Fibroblast of the conjunctiva (primary cell): ENCODE results near the gene SLC35E3.

Experiments
- DNase-seq: peaks from one replicate; pipeline ENCODE4 v3.0.0-alpha.2; 2010; ENCODE audit warnings: low read depth

SLC35E3 gene

GRCh38 chr12:68771223-68771925 is 25.4 kb downstream of the SLC35E3 start:
- DNase-seq = no peak

- DNase-seq = no peak
Measured at GRCh38 chr12:68772714-68773113, 26.7 kb downstream of the SLC35E3 start.

- DNase-seq = no peak
Measured at GRCh38 chr12:68773582-68773981, 27.6 kb downstream of the SLC35E3 start.

- no peak for DNase-seq
Measured at GRCh38 chr12:68775121-68775630, 29.2 kb downstream of the SLC35E3 start.

GRCh38 chr12:68776976-68777610 is 31.1 kb downstream of the SLC35E3 start:
- no peak for DNase-seq

GRCh38 chr12:68779280-68779679 is 33.3 kb downstream of the SLC35E3 start:
- DNase-seq = no peak

- no peak for DNase-seq
Measured at GRCh38 chr12:68780731-68781130, 34.8 kb downstream of the SLC35E3 start.

- no peak for DNase-seq
Measured at GRCh38 chr12:68781728-68782127, 35.8 kb downstream of the SLC35E3 start.

GRCh38 chr12:68784015-68784414 is 38.0 kb downstream of the SLC35E3 start:
- DNase-seq = no peak

- DNase-seq = no peak
Measured at GRCh38 chr12:68785358-68785757, 39.4 kb downstream of the SLC35E3 start.

- no peak for DNase-seq
Measured at GRCh38 chr12:68785823-68786222, 39.8 kb downstream of the SLC35E3 start.

- DNase-seq = no peak
Measured at GRCh38 chr12:68786929-68787328, 41.0 kb downstream of the SLC35E3 start.

- no peak for DNase-seq
Measured at GRCh38 chr12:68788554-68789143, 42.7 kb downstream of the SLC35E3 start.

GRCh38 chr12:68789144-68789878 is 43.3 kb downstream of the SLC35E3 start:
- DNase-seq = no peak

GRCh38 chr12:68790081-68790951 is 44.3 kb downstream of the SLC35E3 start:
- no peak for DNase-seq

- DNase-seq = no peak
Measured at GRCh38 chr12:68790952-68791234, 44.9 kb downstream of the SLC35E3 start.

- no peak for DNase-seq
Measured at GRCh38 chr12:68791897-68792481, 46.0 kb downstream of the SLC35E3 start.

GRCh38 chr12:68792952-68793351 is 47.0 kb downstream of the SLC35E3 start:
- no peak for DNase-seq

GRCh38 chr12:68793436-68793835 is 47.5 kb downstream of the SLC35E3 start:
- no peak for DNase-seq

- DNase-seq = no peak
Measured at GRCh38 chr12:68793975-68794652, 48.1 kb downstream of the SLC35E3 start.
